ENCODE results near the gene SLC35D1.
A peak's percentile ranks its signal among the peaks of the same experiment; 100 is the strongest.

SLC35D1 gene

GRCh38 chr1:67018574-67018973 is 35.4 kb downstream of the SLC35D1 start:
- Histone ChIP-seq H3K36me3 (ENCODE audit: insufficient read depth, low read length) (peaks cover 28% of the 10 kb centered on the region), H3K9me3 (ENCODE audit: low read depth, low read length) (no peaks in the 10 kb centered on the region), H3K4me3 (no peak overlapping the region), H3K9ac (ENCODE audit: insufficient read length) (no peak overlapping the region), H3K27ac (no peak overlapping the region)
- no peak for DNase-seq (ENCODE audit: low read depth, low spot score)
- TF ChIP-seq EZH2 (IDR thresholded peaks at IDR 0.05), result no peak
- TF ChIP-seq POLR2AphosphoS5 (IDR thresholded peaks at IDR 0.05; ENCODE audit: borderline replicate concordance, low read depth, low read length), result no peak
- no peak for TF ChIP-seq FOXP2 (optimal IDR thresholded peaks at IDR 0.05; ENCODE audit: control extremely low read depth, extremely low read length, insufficient read depth)

- no peaks in the 10 kb centered on the region for H3K9me3 ChIP-seq (ENCODE audit: low read depth, low read length)
- no peak overlapping the region for H3K4me3 ChIP-seq
- peaks cover 22% of the 10 kb centered on the region for H3K36me3 ChIP-seq (ENCODE audit: insufficient read depth, low read length)
- no peak for TF ChIP-seq POLR2AphosphoS5 (IDR thresholded peaks at IDR 0.05; ENCODE audit: borderline replicate concordance, low read depth, low read length)
- no peak for TF ChIP-seq EZH2 (IDR thresholded peaks at IDR 0.05)
- TF ChIP-seq FOXP2 (optimal IDR thresholded peaks at IDR 0.05; ENCODE audit: control extremely low read depth, extremely low read length, insufficient read depth), result no peak
- no peak overlapping the region for H3K9ac ChIP-seq (ENCODE audit: insufficient read length)
- no peak overlapping the region for H3K27ac ChIP-seq
- DNase-seq (ENCODE audit: low read depth, low spot score), result no peak
Measured at GRCh38 chr1:67013573-67013972, 40.4 kb downstream of the SLC35D1 start.

- no peak for DNase-seq (ENCODE audit: low read depth, low spot score)
- no peaks in the 10 kb centered on the region for H3K9me3 ChIP-seq (ENCODE audit: low read depth, low read length)
- peaks cover 5% of the 10 kb centered on the region; the same call in 1 of the 2 replicates for H3K36me3 ChIP-seq (ENCODE audit: insufficient read depth, low read length)
- no peak overlapping the region for H3K9ac ChIP-seq (ENCODE audit: insufficient read length)
- no peak overlapping the region for H3K4me3 ChIP-seq
- TF ChIP-seq FOXP2 (optimal IDR thresholded peaks at IDR 0.05; ENCODE audit: control extremely low read depth, extremely low read length, insufficient read depth), result no peak
- no peak for TF ChIP-seq POLR2AphosphoS5 (IDR thresholded peaks at IDR 0.05; ENCODE audit: borderline replicate concordance, low read depth, low read length)
- no peak for TF ChIP-seq EZH2 (IDR thresholded peaks at IDR 0.05)
- H3K27ac ChIP-seq, result no peak overlapping the region
Measured at GRCh38 chr1:67009792-67010191, 44.2 kb downstream of the SLC35D1 start.

GRCh38 chr1:67005068-67005467 is 48.9 kb downstream of the SLC35D1 start:
- no peak overlapping the region for H3K4me3 ChIP-seq
- no peak overlapping the region for H3K27ac ChIP-seq
- no peak for TF ChIP-seq FOXP2 (optimal IDR thresholded peaks at IDR 0.05; ENCODE audit: control extremely low read depth, extremely low read length, insufficient read depth)
- TF ChIP-seq POLR2AphosphoS5 (IDR thresholded peaks at IDR 0.05; ENCODE audit: borderline replicate concordance, low read depth, low read length), result no peak
- no peak for TF ChIP-seq EZH2 (IDR thresholded peaks at IDR 0.05)
- no peaks in the 10 kb centered on the region for H3K9me3 ChIP-seq (ENCODE audit: low read depth, low read length)
- DNase-seq (ENCODE audit: low read depth, low spot score), result no peak
- no peaks in the 10 kb centered on the region for H3K36me3 ChIP-seq (ENCODE audit: insufficient read depth, low read length)
- no peak overlapping the region for H3K9ac ChIP-seq (ENCODE audit: insufficient read length)

- Histone ChIP-seq H3K36me3 (ENCODE audit: insufficient read depth, low read length) (no peaks in the 10 kb centered on the region), H3K9me3 (ENCODE audit: low read depth, low read length) (no peaks in the 10 kb centered on the region), H3K9ac (ENCODE audit: insufficient read length) (no peak overlapping the region), H3K4me3 (no peak overlapping the region), H3K27ac (no peak overlapping the region)
- no peak for TF ChIP-seq FOXP2 (optimal IDR thresholded peaks at IDR 0.05; ENCODE audit: control extremely low read depth, extremely low read length, insufficient read depth)
- no peak for TF ChIP-seq POLR2AphosphoS5 (IDR thresholded peaks at IDR 0.05; ENCODE audit: borderline replicate concordance, low read depth, low read length)
- no peak for TF ChIP-seq EZH2 (IDR thresholded peaks at IDR 0.05)
- no peak for DNase-seq (ENCODE audit: low read depth, low spot score)
Measured at GRCh38 chr1:67004176-67004575, 49.8 kb downstream of the SLC35D1 start.

DNA sequence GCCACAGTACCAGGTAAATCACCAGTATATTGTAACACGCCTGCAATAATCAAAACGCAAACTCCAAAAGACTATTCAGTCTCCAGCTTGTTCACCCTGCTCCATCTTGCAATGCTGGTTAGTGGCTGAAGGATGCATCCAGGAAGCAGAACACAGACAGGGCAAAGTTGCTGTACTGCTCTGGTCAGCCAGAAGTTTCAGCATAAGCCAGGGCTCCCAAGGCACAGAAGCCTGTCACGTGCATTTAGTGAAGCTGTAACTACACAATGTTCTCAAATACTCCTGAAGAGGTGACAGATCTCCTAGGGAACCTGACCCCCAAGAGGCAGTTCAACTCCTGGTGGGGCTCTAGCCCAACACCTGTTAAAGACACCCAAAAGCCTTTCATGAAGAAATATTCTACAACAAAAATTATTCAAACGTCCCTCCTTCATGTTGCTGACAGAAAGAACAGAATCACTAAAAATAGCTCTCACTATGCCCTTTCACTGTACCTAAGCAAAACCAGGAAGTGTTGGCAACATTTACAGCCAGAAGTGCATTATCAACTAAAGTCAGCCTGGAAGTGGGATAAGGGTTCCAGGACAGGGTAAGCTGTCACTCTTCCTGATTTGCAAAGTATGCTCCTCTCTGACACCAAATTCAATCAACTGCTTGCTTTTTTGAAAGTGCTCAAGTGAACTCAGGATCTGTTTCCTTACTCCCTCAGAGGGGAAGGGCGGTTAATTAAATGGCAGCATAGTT is 52.1 kb downstream of the SLC35D1 start:
- Histone ChIP-seq H3K27ac (no peak overlapping the region), H3K9me3 (ENCODE audit: low read depth, low read length) (no peaks in the 10 kb centered on the region), H3K4me3 (no peak overlapping the region), H3K36me3 (ENCODE audit: insufficient read depth, low read length) (no peaks in the 10 kb centered on the region; the same call in 1 of the 2 replicates), H3K9ac (ENCODE audit: insufficient read length) (no peak overlapping the region)
- DNase-seq (ENCODE audit: low read depth, low spot score), result no peak
- TF ChIP-seq POLR2AphosphoS5 (IDR thresholded peaks at IDR 0.05; ENCODE audit: borderline replicate concordance, low read depth, low read length) (no peak), EZH2 (IDR thresholded peaks at IDR 0.05) (no peak), FOXP2 (optimal IDR thresholded peaks at IDR 0.05; ENCODE audit: control extremely low read depth, extremely low read length, insufficient read depth) (no peak)

GRCh38 chr1:66999640-67000400 is 54.1 kb downstream of the SLC35D1 start:
- no peaks in the 10 kb centered on the region for H3K9me3 ChIP-seq (ENCODE audit: low read depth, low read length)
- no peaks in the 10 kb centered on the region; the same call in 1 of the 2 replicates for H3K36me3 ChIP-seq (ENCODE audit: insufficient read depth, low read length)
- DNase-seq (ENCODE audit: low read depth, low spot score), result no peak
- no peak for TF ChIP-seq FOXP2 (optimal IDR thresholded peaks at IDR 0.05; ENCODE audit: control extremely low read depth, extremely low read length, insufficient read depth)
- no peak for TF ChIP-seq POLR2AphosphoS5 (IDR thresholded peaks at IDR 0.05; ENCODE audit: borderline replicate concordance, low read depth, low read length)
- no peak for TF ChIP-seq EZH2 (IDR thresholded peaks at IDR 0.05)
- H3K4me3 ChIP-seq, result no peak overlapping the region
- H3K27ac ChIP-seq, result 0 out of 2 replicates have a peak overlapping the region, but pooled peaks have one; percentile 29
- H3K9ac ChIP-seq (ENCODE audit: insufficient read length), result no peak overlapping the region

DNA sequence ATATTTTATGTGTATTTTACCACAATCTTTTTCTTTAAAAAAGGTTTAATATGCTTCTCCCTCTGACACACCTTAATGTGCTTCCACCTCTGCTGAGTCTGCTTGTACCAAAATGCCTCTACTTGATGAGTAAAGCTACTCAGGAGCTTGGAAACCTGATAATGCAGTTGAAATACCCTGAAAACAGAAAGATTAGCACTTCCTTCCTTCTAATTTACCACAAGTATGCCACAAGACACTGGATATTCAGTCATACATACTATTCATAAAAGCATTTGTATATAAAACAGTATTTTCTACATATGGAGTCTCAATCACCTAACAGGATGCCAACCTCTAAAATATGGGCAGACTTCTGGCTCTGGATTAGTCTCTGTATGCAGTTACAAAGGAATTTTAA is 55.0 kb downstream of the SLC35D1 start:
- DNase-seq (ENCODE audit: low read depth, low spot score), result no peak
- no peak overlapping the region for H3K4me3 ChIP-seq
- H3K27ac ChIP-seq, result no peak overlapping the region

More for the DNA sequence above, 55.0 kb downstream of the SLC35D1 start:
- no peaks in the 10 kb centered on the region; the same call in 1 of the 2 replicates for H3K36me3 ChIP-seq (ENCODE audit: insufficient read depth, low read length)
- H3K9me3 ChIP-seq (ENCODE audit: low read depth, low read length), result no peaks in the 10 kb centered on the region
- TF ChIP-seq POLR2AphosphoS5 (IDR thresholded peaks at IDR 0.05; ENCODE audit: borderline replicate concordance, low read depth, low read length), result no peak
- TF ChIP-seq FOXP2 (optimal IDR thresholded peaks at IDR 0.05; ENCODE audit: control extremely low read depth, extremely low read length, insufficient read depth), result no peak
- TF ChIP-seq EZH2 (IDR thresholded peaks at IDR 0.05), result no peak
- no peak overlapping the region for H3K9ac ChIP-seq (ENCODE audit: insufficient read length)
